AG04450 (cell line): ENCODE data around the gene GPR78. TPM values are rescaled to one million over a fixed set of nuclear protein-coding genes. Genes with fewer than 3 reads are reported as not detected.

Source experiments
- CTCF ChIA-PET: fragments of 300-600, 350-600 bp; formaldehyde crosslinking; extraction: SDS; loops from one replicate; lab custom pipeline; 2022; ENCODE audit warnings: antibody characterized with exemption, inconsistent platforms; lab: Charles Lee
- POLR2A ChIA-PET: fragments of 350-600 bp; formaldehyde crosslinking; extraction: SDS; loops from one replicate; lab custom pipeline; 2021; ENCODE audit warnings: antibody characterized with exemption, inconsistent platforms; lab: Yijun Ruan, JAX
- DNase-seq: peaks from one replicate; pipeline ENCODE4 v3.0.0-alpha.2; 2011; ENCODE audit warnings: low read depth, low spot score
- H3K27ac ChIP-seq: one replicate; pipeline ENCODE4 v1.5.1; 2012; ENCODE audit warnings: low read depth, low read length, control low read depth
- H3K27me3 ChIP-seq: one replicate; pipeline ENCODE4 v1.6.0; 2012; ENCODE audit warnings: low read length; ENCODE audit not compliant: control insufficient read depth, insufficient read depth
- H3K4me3 ChIP-seq: 2 replicates; pipeline ENCODE4 v1.5.1; 2011; ENCODE audit warnings: mild to moderate bottlenecking, low read depth, low read length, control low read depth
- H3K9me3 ChIP-seq: 2 replicates; pipeline ENCODE4 v1.5.1; 2012; ENCODE audit warnings: low read length; ENCODE audit not compliant: control insufficient read depth, insufficient read depth
- polyA plus RNA-seq: library from polyadenylated mRNA; depleted of rRNA; stranded (reverse); fragments of >200 nt; gene quantifications from 2 replicates; pipeline ENCODE4 v1.2.3, GENCODE V29; 2011
- TF ChIP-seq, protein P1 (sequence below): IDR thresholded peaks from 2 replicates; pipeline ENCODE4 v1.5.1; 2011; ENCODE audit warnings: low read depth, low read length, control low read depth, inconsistent platforms

GPR78 gene
- polyA plus RNA-seq, 1 experiment, result 0.07 TPM

DNA sequence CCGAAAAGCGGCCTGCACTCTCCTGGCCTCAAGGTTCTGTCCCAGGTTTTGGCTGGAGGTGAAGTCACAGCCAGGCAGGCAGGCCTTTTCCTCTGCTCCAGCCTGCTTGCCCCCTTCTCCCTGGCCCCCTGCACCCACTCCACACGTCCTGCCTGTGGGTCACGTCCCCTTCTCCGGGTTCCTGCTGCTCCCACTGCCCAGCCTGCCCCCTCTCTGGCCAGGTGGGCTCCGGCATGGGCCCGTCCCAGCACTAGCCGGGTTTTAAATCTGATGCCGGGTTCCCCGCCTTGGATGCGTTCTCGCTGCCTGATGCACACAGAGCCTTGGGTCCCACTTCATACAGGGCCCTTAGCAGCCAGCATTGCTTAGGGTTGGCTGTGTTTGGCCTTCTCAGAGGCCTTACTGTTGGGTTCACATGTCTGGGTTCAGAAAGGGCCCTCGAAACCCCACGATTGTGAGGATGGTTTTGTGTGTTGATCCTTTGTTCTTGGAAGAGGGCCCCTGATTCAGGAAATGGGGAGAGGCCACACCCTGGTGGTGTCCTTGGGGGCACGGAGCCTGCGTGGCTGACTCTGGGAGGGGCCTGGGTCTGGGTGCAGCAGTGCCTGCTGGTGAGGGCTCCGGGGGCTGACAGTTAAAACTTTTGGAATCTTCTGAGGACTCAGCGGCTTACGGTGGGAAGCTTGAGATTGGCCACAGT is 18.3 kb downstream of the GPR78 start:
- no peak for DNase-seq
- Histone ChIP-seq H3K9me3 (no peaks in the 10 kb centered on the region; the same call in 1 of the 2 replicates), H3K4me3 (no peak overlapping the region), H3K27me3 (peaks cover 17% of the 10 kb centered on the region), H3K27ac (no peak overlapping the region)
- ChIA-PET CTCF (interaction anchor here (2.0 kb wide), 1 partner anchor 9 kb away, joined by 10 read pairs; no protein-coding TSS in a partner anchor), POLR2A (interaction anchor here (1.4 kb wide), 1 partner anchor 126 kb away, joined by 3 read pairs; no protein-coding TSS in a partner anchor)
- TF ChIP-seq, protein P1, sequence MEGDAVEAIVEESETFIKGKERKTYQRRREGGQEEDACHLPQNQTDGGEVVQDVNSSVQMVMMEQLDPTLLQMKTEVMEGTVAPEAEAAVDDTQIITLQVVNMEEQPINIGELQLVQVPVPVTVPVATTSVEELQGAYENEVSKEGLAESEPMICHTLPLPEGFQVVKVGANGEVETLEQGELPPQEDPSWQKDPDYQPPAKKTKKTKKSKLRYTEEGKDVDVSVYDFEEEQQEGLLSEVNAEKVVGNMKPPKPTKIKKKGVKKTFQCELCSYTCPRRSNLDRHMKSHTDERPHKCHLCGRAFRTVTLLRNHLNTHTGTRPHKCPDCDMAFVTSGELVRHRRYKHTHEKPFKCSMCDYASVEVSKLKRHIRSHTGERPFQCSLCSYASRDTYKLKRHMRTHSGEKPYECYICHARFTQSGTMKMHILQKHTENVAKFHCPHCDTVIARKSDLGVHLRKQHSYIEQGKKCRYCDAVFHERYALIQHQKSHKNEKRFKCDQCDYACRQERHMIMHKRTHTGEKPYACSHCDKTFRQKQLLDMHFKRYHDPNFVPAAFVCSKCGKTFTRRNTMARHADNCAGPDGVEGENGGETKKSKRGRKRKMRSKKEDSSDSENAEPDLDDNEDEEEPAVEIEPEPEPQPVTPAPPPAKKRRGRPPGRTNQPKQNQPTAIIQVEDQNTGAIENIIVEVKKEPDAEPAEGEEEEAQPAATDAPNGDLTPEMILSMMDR, result no peak

- no peak for DNase-seq
- ChIA-PET POLR2A (interaction anchor here (1.4 kb wide), 1 partner anchor 126 kb away, joined by 3 read pairs; no protein-coding TSS in a partner anchor), CTCF (interaction anchor here (2.0 kb wide), 1 partner anchor 8 kb away, joined by 10 read pairs; no protein-coding TSS in a partner anchor)
- H3K9me3 ChIP-seq, result no peaks in the 10 kb centered on the region; the same call in 1 of the 2 replicates
- no peak overlapping the region for H3K27ac ChIP-seq
- TF ChIP-seq, protein P1, result no peak
- H3K4me3 ChIP-seq, result no peak overlapping the region
- peaks cover 12% of the 10 kb centered on the region for H3K27me3 ChIP-seq
Observed at GRCh38 chr4:8599091-8599460, 18.9 kb downstream of the GPR78 start.

- Histone ChIP-seq H3K4me3 (no peak overlapping the region), H3K9me3 (no peaks in the 10 kb centered on the region; the same call in 1 of the 2 replicates), H3K27ac (no peak overlapping the region), H3K27me3 (peaks cover 10% of the 10 kb centered on the region)
- peak; percentile 30 for DNase-seq
- TF ChIP-seq, protein P1, result no peak
- CTCF ChIA-PET, result interaction anchor here (2.0 kb wide), 1 partner anchor 8 kb away, joined by 10 read pairs; no protein-coding TSS in a partner anchor
- POLR2A ChIA-PET, result interaction anchor here (1.4 kb wide), 1 partner anchor 127 kb away, joined by 3 read pairs; no protein-coding TSS in a partner anchor
Observed at GRCh38 chr4:8599657-8600056, 19.5 kb downstream of the GPR78 start.

GRCh38 chr4:8600266-8600665 is 20.1 kb downstream of the GPR78 start:
- Histone ChIP-seq H3K4me3 (no peak overlapping the region), H3K9me3 (no peaks in the 10 kb centered on the region; the same call in 1 of the 2 replicates), H3K27ac (no peak overlapping the region), H3K27me3 (peaks cover 9% of the 10 kb centered on the region)
- DNase-seq, result no peak
- POLR2A ChIA-PET, result no interaction called here
- CTCF ChIA-PET, result no interaction called here
- TF ChIP-seq, protein P1, result no peak

DNA sequence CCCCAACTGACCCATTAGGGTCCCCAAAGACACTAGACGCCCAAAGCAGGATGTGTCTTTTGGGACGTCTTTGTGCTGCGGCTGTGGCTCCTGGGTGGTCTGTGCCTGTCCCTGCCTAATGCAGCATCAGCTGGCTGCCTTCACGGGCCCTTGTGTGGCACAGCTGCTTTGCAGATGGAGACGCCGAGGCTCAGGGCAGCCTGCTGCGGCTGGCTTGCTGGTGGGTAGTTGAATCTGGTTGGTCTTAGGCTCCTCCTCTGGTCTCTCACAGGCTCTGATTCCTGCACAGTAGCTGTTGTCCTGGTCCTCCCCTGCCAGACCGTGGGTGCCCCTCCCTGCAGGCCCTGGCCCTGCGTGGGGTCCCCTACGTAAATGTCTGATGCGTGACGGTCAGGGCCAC is 20.5 kb downstream of the GPR78 start:
- TF ChIP-seq, protein P1, result no peak
- POLR2A ChIA-PET, result no interaction called here
- peaks cover 5% of the 10 kb centered on the region for H3K27me3 ChIP-seq
- H3K27ac ChIP-seq, result no peak overlapping the region
- H3K9me3 ChIP-seq, result no peaks in the 10 kb centered on the region; the same call in 1 of the 2 replicates
- DNase-seq, result no peak
- no peak overlapping the region for H3K4me3 ChIP-seq
- CTCF ChIA-PET, result no interaction called here
